ENCODE data around the gene UCKL1. TPM values are rescaled to one million over a fixed set of nuclear protein-coding genes. Genes with fewer than 3 reads are reported as not detected.

The UCKL1 gene
- polyA plus RNA-seq, 3 donors: 10.9 to 65.8 (median 14.5) TPM

- Histone ChIP-seq H3K4me2 (replicated peaks; ENCODE audit: extremely low read depth, low read length, poor library complexity, severe bottlenecking) (no peak overlapping the region), H3K79me2 (ENCODE audit: insufficient read depth, low read length) (no peaks in the 10 kb centered on the region), H3K27ac (ENCODE audit: low read depth in 1 of 2, low read length in 2 of 2) (no peak overlapping the region), H3K4me1 (ENCODE audit: control insufficient read depth in 1 of 2, insufficient read depth in 2 of 2, low read length in 2 of 2) (peaks cover 11 to 15% of the 10 kb centered on the region in 2 donors), H3K9ac (ENCODE audit: insufficient read depth, low read length, poor library complexity, severe bottlenecking) (no peak overlapping the region), H4K20me1 (ENCODE audit: insufficient read depth, low read length) (no peaks in the 10 kb centered on the region), H3K4me3 (replicated peaks in 1 of 3; ENCODE audit: low read depth in 2 of 3, low read length in 3 of 3) (no peak overlapping the region), H3K36me3 (replicated peaks in 1 of 2; ENCODE audit: control insufficient read depth in 1 of 2, insufficient read depth in 2 of 2, low read length in 2 of 2) (peaks cover 4 to 8% of the 10 kb centered on the region in 2 donors), H2AFZ (ENCODE audit: insufficient read depth, low read depth, low read length, poor library complexity, severe bottlenecking) (no peak overlapping the region), H3K27me3 (ENCODE audit: control insufficient read depth in 2 of 2, insufficient read depth in 2 of 2, low read length in 2 of 2) (peaks cover 0 to 10% of the 10 kb centered on the region in 2 donors), H3K9me3 (replicated peaks in 1 of 2; ENCODE audit: control insufficient read depth in 1 of 2, insufficient read depth in 1 of 2, low read length in 2 of 2) (peaks cover 0 to 24% of the 10 kb centered on the region in 2 donors)
- Mint-ChIP-seq H3K27ac (no peak overlapping the region), H3K27me3 (ENCODE audit: low read depth in 3 of 3) (peaks cover 12 to 21% (median 19%) of the 10 kb centered on the region in 3 donors), H3K4me3 (no peak overlapping the region), H3K9me3 (peaks cover 0 to 40% (median 14%) of the 10 kb centered on the region in 7 donors), H3K4me1 (peaks cover 10% of the 10 kb centered on the region), H3K36me3 (peaks cover 10 to 24% of the 10 kb centered on the region in 2 donors)
- over 99% methylated on average over 13 of the region's 13 CpGs for WGBS (ENCODE audit: insufficient coverage)
- DNase-seq: no peak
- no peak for TF ChIP-seq CTCF (IDR thresholded peaks at IDR 0.05)
- intact Hi-C loops (cut with micrococcal nuclease): no loop called here
Measured at GRCh38 chr20:63966944-63967322, 10.7 kb upstream of the UCKL1 start.

GRCh38 chr20:63966172-63966943 is 10.1 kb upstream of the UCKL1 start:
- Histone ChIP-seq H3K27ac (ENCODE audit: low read depth in 1 of 2, low read length in 2 of 2) (no peak overlapping the region), H3K4me1 (ENCODE audit: control insufficient read depth in 1 of 2, insufficient read depth in 2 of 2, low read length in 2 of 2) (peaks cover 11 to 15% of the 10 kb centered on the region in 2 donors), H4K20me1 (ENCODE audit: insufficient read depth, low read length) (no peaks in the 10 kb centered on the region), H3K79me2 (ENCODE audit: insufficient read depth, low read length) (no peaks in the 10 kb centered on the region), H3K4me2 (replicated peaks; ENCODE audit: extremely low read depth, low read length, poor library complexity, severe bottlenecking) (no peak overlapping the region), H2AFZ (ENCODE audit: insufficient read depth, low read depth, low read length, poor library complexity, severe bottlenecking) (no peak overlapping the region), H3K4me3 (replicated peaks in 1 of 3; ENCODE audit: low read depth in 2 of 3, low read length in 3 of 3) (no peak overlapping the region), H3K27me3 (ENCODE audit: control insufficient read depth in 2 of 2, insufficient read depth in 2 of 2, low read length in 2 of 2) (peaks cover 0 to 10% of the 10 kb centered on the region in 2 donors), H3K9me3 (replicated peaks in 1 of 2; ENCODE audit: control insufficient read depth in 1 of 2, insufficient read depth in 1 of 2, low read length in 2 of 2) (peaks cover 0 to 24% of the 10 kb centered on the region in 2 donors), H3K36me3 (replicated peaks in 1 of 2; ENCODE audit: control insufficient read depth in 1 of 2, insufficient read depth in 2 of 2, low read length in 2 of 2) (peaks cover 4 to 14% of the 10 kb centered on the region in 2 donors), H3K9ac (ENCODE audit: insufficient read depth, low read length, poor library complexity, severe bottlenecking) (no peak overlapping the region)
- peaks cover 10% of the 10 kb centered on the region for H3K4me1 Mint-ChIP-seq
- H3K9me3 Mint-ChIP-seq: peaks cover 0 to 39% (median 14%) of the 10 kb centered on the region in 7 donors
- intact Hi-C loops (cut with micrococcal nuclease): no loop called here
- TF ChIP-seq CTCF (IDR thresholded peaks at IDR 0.05): no peak
- H3K27ac Mint-ChIP-seq: no peak overlapping the region
- peaks cover 12 to 21% (median 15%) of the 10 kb centered on the region in 3 donors for H3K27me3 Mint-ChIP-seq (ENCODE audit: low read depth in 3 of 3)
- no peak overlapping the region for H3K4me3 Mint-ChIP-seq
- WGBS (ENCODE audit: insufficient coverage): 97% methylated on average over 23 of the region's 27 CpGs
- DNase-seq: no peak
- peaks cover 14 to 28% of the 10 kb centered on the region in 2 donors for H3K36me3 Mint-ChIP-seq
